A549 (cell line): ENCODE measurements around the gene EPHA5.

Experiments used
- CTCF ChIP-seq: fragments of >200 bp; sonication (Bioruptor Twin); formaldehyde crosslinking; IDR thresholded peaks from 3 replicates; pipeline ENCODE4 v1.5.1; 2016
- JUN ChIP-seq, 2 experiments: fragments of >200 bp; sonication (Bioruptor Twin); formaldehyde crosslinking; IDR thresholded peaks; 2 replicates in 1 of 2; 3 replicates in 1 of 2; pipeline ENCODE4 v1.6.1; 2016 to 2017
- JUNB ChIP-seq: fragments of >200 bp; sonication (Bioruptor Twin); formaldehyde crosslinking; IDR thresholded peaks from 2 replicates; pipeline ENCODE4 v1.6.1; 2016
- POLR2A ChIP-seq: IDR thresholded peaks from 2 replicates; pipeline ENCODE4 v1.6.1; 2012; ENCODE audit warnings: mild to moderate bottlenecking, low read length

- no peak for TF ChIP-seq JUN (IDR thresholded peaks at IDR 0.05)
- TF ChIP-seq POLR2A = no peak
- no peak for TF ChIP-seq CTCF
- TF ChIP-seq JUNB = no peak
These were observed 353.8 kb downstream of the EPHA5 start for GRCh38 chr4:65316534-65316933.
